GM12874 (cell line): ENCODE results near the gene TMEM259.

ENCODE experiments used
- TF ChIP-seq, protein P1 (sequence below): IDR thresholded peaks from 2 replicates; pipeline ENCODE4 v1.5.1; 2011; ENCODE audit warnings: low read depth, mild to moderate bottlenecking, control low read depth, low read length, moderate library complexity; ENCODE audit not compliant: insufficient read depth

The TMEM259 gene

DNA sequence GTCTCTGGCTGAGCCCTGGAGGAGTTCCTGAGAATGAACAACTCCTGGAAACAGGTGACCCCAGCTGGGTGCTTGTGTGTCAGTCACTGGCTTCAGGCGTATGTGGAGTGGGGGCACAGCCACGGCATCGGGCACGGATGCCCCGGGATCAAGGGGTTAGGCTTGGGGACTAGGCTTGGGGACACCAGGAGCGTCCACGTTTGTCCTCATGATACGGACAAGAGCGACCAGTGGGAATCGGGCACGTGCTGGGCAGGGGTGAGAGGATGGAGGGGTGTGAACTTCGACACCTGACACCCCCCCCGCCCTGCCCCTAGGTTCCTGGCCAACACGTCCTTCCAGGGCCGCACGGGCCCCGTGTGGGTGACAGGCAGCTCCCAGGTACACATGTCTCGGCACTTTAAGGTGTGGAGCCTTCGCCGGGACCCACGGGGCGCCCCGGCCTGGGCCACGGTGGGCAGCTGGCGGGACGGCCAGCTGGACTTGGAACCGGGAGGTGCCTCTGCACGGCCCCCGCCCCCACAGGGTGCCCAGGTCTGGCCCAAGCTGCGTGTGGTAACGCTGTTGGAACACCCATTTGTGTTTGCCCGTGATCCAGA, 16.6 kb downstream of the TMEM259 start:
- TF ChIP-seq, protein P1, sequence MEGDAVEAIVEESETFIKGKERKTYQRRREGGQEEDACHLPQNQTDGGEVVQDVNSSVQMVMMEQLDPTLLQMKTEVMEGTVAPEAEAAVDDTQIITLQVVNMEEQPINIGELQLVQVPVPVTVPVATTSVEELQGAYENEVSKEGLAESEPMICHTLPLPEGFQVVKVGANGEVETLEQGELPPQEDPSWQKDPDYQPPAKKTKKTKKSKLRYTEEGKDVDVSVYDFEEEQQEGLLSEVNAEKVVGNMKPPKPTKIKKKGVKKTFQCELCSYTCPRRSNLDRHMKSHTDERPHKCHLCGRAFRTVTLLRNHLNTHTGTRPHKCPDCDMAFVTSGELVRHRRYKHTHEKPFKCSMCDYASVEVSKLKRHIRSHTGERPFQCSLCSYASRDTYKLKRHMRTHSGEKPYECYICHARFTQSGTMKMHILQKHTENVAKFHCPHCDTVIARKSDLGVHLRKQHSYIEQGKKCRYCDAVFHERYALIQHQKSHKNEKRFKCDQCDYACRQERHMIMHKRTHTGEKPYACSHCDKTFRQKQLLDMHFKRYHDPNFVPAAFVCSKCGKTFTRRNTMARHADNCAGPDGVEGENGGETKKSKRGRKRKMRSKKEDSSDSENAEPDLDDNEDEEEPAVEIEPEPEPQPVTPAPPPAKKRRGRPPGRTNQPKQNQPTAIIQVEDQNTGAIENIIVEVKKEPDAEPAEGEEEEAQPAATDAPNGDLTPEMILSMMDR = no peak

DNA sequence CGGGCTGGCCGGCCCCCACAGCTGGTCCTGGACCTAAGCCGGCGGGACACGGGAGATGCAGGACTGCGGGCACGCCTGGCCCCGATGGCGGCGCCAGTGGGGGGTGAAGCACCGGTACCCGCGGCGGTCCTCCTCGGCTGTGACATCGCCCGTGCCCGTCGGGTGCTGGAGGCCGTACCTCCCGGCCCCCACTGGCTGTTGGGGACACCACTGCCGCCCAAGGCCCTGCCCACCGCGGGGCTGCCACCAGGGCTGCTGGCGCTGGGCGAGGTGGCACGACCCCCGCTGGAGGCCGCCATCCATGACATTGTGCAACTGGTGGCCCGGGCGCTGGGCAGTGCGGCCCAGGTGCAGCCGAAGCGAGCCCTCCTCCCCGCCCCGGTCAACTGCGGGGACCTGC, 17.6 kb downstream of the TMEM259 start:
- TF ChIP-seq, protein P1 = no peak

DNA sequence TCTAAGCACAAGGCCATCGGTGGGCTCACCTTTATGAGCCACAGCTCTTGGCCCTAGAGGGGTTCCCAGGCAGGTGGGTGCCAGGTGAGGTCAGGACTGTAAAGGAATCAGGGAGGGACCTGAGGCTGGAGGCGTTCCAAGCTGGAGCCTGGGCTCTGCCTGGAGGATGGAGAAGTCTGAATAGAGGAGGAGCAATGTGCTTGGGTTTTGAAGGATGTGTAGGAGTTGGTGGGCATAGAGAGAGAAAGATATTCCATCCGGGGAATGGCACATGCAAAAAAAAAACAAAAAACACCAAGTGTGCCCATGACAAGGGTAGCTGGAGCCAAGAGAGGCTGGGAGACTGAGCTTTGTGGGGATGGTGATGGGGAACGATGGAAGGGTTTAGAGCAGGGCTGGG, 18.3 kb downstream of the TMEM259 start:
- TF ChIP-seq, protein P1 = no peak

DNA sequence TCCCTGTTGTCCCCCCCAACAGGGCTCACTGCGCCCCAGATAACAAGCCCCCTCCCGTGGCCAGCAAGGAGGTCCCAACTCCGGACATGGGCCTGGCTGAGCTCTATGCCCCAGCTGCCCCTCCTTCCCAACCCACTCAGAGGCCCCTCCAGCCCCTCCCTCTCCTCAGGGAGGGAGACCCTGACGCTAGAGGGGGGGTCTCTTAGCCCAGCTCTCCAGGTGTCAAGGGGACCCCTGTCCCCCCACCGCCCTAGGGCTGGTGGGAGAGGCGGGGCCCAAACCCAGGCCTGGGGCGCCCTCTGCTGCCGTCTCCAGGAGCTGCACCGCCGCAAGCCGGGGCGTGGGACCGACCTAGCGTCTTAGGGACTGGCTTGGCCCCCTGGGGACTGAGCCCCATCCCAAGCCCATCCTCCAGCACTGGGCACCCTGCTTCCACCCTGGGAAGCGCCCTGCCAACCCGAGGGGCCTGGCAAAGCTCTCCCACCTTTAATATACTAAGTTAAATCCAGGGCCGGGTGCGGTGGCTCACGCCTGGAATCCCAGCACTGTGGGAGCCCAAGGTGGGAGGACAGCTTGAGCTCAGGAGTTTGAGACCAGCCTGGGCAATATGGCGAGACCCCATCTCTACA, 19.3 kb downstream of the TMEM259 start:
- TF ChIP-seq, protein P1 = peak; percentile 96

DNA sequence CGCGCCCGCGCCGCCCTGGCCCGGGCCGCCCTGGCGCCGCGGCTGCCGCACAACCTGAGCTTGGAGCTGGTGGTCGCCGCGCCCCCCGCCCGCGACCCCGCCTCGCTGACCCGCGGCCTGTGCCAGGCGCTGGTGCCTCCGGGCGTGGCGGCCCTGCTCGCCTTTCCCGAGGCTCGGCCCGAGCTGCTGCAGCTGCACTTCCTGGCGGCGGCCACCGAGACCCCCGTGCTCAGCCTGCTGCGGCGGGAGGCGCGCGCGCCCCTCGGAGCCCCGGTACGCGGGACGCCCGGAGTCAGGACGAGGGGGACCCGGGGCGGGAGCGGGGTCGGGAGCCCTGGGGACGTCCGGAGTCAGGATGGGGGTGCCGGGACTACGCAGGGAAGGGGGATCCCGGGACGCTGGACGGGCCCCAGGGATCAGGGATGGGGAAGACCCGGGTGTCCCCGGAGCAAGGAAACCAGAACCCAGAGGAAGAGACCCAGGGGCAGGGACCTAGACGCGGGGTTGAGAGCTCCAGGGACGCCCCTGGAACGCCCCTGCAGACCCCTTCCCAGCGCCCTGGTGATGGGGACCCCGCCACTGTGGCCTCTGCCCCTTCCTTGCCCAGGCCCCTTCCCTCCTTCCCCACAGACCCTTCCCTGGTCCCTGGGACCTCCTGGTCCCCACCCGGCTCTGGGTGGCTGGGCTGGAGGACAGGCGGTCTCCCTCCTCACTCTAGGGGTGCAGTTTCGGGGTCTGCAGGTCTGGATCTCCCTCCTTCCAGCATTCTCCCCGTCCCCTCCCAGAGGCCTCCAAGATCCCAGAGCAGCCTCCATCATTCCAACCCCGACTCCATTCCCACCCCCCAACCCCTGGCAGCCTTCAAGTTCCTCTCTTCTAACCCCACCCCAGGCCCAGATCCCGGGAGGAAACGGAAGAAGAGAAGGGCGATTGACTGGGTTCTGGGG, 20.1 kb downstream of the TMEM259 start:
- TF ChIP-seq, protein P1 = no peak

DNA sequence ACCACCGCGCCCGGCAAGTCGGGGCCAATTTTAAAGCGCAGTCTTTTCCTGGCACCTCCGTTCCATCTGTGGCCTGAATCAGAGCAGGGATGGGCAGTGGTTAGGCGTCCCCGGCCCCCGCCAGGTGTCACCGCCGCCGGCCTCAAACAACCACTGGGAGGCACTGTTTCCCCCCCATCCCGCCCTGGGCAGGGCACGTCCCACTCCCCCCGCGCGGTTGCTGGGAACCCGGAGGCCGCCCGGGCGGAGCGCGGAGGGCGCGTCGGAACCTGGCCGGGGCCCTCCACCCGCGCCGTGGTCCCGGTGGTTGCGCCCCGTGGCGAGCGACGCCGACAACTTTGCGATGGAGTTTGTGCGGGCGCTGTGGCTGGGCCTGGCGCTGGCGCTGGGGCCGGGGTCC, 20.8 kb downstream of the TMEM259 start, which contains the start of gene GRIN3B:
GRIN3B (plus strand) TSS at position 325 of the 400 bp plus-strand sequence; CDS start at position 344, 19 bp downstream.
- TF ChIP-seq, protein P1 = peak; percentile 66

DNA sequence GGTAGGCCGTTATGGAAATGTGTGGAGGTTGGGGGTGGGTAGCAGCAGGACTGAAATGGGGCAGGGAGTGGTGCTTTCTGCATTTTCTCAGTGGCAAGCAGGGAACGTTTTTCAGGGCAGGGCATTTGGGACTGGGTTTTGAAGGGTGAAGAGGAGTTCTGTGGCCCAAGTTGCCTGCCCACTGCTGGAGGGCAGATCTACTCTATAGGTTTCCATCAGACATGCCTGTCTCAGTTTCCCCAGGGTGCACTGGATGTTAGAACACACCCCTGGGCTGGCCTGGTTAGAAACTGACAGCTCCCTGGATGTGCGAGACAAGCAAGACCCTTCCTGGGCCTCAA, 21.6 kb downstream of the TMEM259 start:
- TF ChIP-seq, protein P1 = no peak
